ENCODE data around the gene INKA1. TPM values are rescaled to one million over a fixed set of nuclear protein-coding genes. Genes with fewer than 3 reads are reported as not detected.

Gene INKA1
- 1.3 and 5.8 TPM in 2 replicates for total RNA-seq (2014; rRNA removed)
- Bru-seq, nascent RNA = percentile 37 among the genes with signal in this experiment
- BruChase-seq, experiment 1, labeled RNA remaining after a 6-hour chase = percentile 36 among the genes with signal in this experiment
- percentile 37 among the genes with signal in this experiment for BruChase-seq, experiment 2, labeled RNA remaining after a 2-hour chase
- long read RNA-seq, partial matches to known transcripts = 0 of 3 reads
- long read RNA-seq, other reads (novel, unspliced or antisense) = 0 of 3 reads

GRCh38 chr3:49802719-49803464, at the start of gene INKA1:
INKA1 (plus strand) TSS chr3:49803261; CDS start chr3:49803393, 132 bp downstream.
- POLR2A ChIA-PET (ENCODE audit: unreplicated experiment) = interaction anchor here (0.5 to 1.0 kb wide), 4 partner anchors 98 to 333 kb away, joined by 3 to 10 read pairs (median 4); no protein-coding TSS in a partner anchor
- Histone ChIP-seq H2AFZ (ENCODE audit: low read length) (peak within 1 kb of the TSS; percentile 89), H3K9me2 (replicated peaks; ENCODE audit: low read length) (no peaks in the 10 kb centered on the region), H3K36me3 (ENCODE audit: low read depth, low read length) (no peaks in the 10 kb centered on the region), H3K79me2 (ENCODE audit: low read length) (no peaks in the 10 kb centered on the region), H3K4me1 (ENCODE audit: insufficient read depth, low read length) (peaks cover 23% of the 10 kb centered on the region), H4K20me1 (ENCODE audit: low read length) (no peaks in the 10 kb centered on the region), H3K27ac (ENCODE audit: low read length) (no peak within 1 kb of the TSS), H3K4me3 (ENCODE audit: low read length) (peak within 1 kb of the TSS; percentile 76), H3K4me2 (ENCODE audit: low read length) (peak within 1 kb of the TSS; percentile 92), H3K9ac (ENCODE audit: low read length) (peak within 1 kb of the TSS; percentile 42), H3K27me3 (ENCODE audit: low read length) (no peaks in the 10 kb centered on the region), H3F3A (ENCODE audit: low read length, unreplicated experiment) (no peaks in the 10 kb centered on the region), H3K9me3 (ENCODE audit: low read length) (no peaks in the 10 kb centered on the region)
- CTCF ChIA-PET = interaction anchor here (0.6 to 2.3 kb wide), 12 partner anchors 16 to 309 kb away, joined by 3 to 18 read pairs (median 6); partner anchors contain the start of gene MON1A
- TF ChIP-seq EZH2phosphoT487 (IDR thresholded peaks at IDR 0.05; ENCODE audit: borderline replicate concordance, low read length) (no peak), CTCF (conservative IDR thresholded peaks at IDR 0.05; ENCODE audit: low read depth, low read length) (peak; percentile 87)
- ATAC-seq (peak; percentile 79), DNase-seq (peak; percentile 89)
- intact Hi-C loops (cut with micrococcal nuclease) = loop anchor here (1.0 kb wide), 3 partner anchors 36 to 103 kb away; no protein-coding TSS in a partner anchor
- BruUV-seq (replicated peaks) = no TSS peak

GRCh38 chr3:49754536-49754935, 48.5 kb upstream of the INKA1 start:
- ChIA-PET CTCF (no interaction called here), POLR2A (ENCODE audit: unreplicated experiment) (no interaction called here)
- H3K79me2 ChIP-seq (ENCODE audit: low read length) = peaks cover 72% of the 10 kb centered on the region
- no peaks in the 10 kb centered on the region for H3K9me2 ChIP-seq (replicated peaks; ENCODE audit: low read length)
- BruUV-seq (replicated peaks) = no TSS peak
- TF ChIP-seq EZH2 (IDR thresholded peaks at IDR 0.05; ENCODE audit: low read length, unreplicated experiment) = no peak
- TF ChIP-seq EZH2phosphoT487 (IDR thresholded peaks at IDR 0.05; ENCODE audit: borderline replicate concordance, low read length) = no peak
- TF ChIP-seq CTCF (conservative IDR thresholded peaks at IDR 0.05; ENCODE audit: low read depth, low read length) = no peak
- H3K27me3 ChIP-seq (ENCODE audit: low read length) = no peaks in the 10 kb centered on the region
- DNase-seq (no peak), ATAC-seq (no peak)
- no peak overlapping the region for H2AFZ ChIP-seq (ENCODE audit: low read length)
- H3K27ac ChIP-seq (ENCODE audit: low read length) = no peak overlapping the region
- H3K36me3 ChIP-seq (ENCODE audit: low read depth, low read length) = peaks cover 1% of the 10 kb centered on the region; the same call in 1 of the 2 replicates
- H3F3A ChIP-seq (ENCODE audit: low read length, unreplicated experiment) = no peaks in the 10 kb centered on the region
- no peaks in the 10 kb centered on the region; the same call in 1 of the 2 replicates for H4K20me1 ChIP-seq (ENCODE audit: low read length)
- H3K9ac ChIP-seq (ENCODE audit: low read length) = no peak overlapping the region
- no peak overlapping the region for H3K4me2 ChIP-seq (ENCODE audit: low read length)
- intact Hi-C loops (cut with micrococcal nuclease) = no loop called here
- H3K9me3 ChIP-seq (ENCODE audit: low read length) = no peaks in the 10 kb centered on the region
- no peak overlapping the region for H3K4me3 ChIP-seq (ENCODE audit: low read length)
- no peaks in the 10 kb centered on the region for H3K4me1 ChIP-seq (ENCODE audit: insufficient read depth, low read length)

All from PC-3 (cell line).